A673 (cell line): ENCODE results near the gene MINK1.

Source experiments
- EZH2 ChIP-seq: fragments of 200-600 bp; sonication (generic); IDR thresholded peaks from 2 replicates; pipeline ENCODE4 v1.6.1; 2017; ENCODE audit warnings: borderline replicate concordance, low read depth, mild to moderate bottlenecking, mixed read lengths, antibody characterized with exemption, low read length; ENCODE audit not compliant: poor library complexity, severe bottlenecking
- TF ChIP-seq, protein P1 (sequence below): fragments of 300-800, 200-600 bp; sonication (generic); conservative IDR thresholded peaks from 2 replicates; pipeline ENCODE4 v1.5.1; 2017; ENCODE audit warnings: low read depth, mild to moderate bottlenecking, antibody characterized with exemption, low read length, moderate library complexity, mixed read lengths

DNA sequence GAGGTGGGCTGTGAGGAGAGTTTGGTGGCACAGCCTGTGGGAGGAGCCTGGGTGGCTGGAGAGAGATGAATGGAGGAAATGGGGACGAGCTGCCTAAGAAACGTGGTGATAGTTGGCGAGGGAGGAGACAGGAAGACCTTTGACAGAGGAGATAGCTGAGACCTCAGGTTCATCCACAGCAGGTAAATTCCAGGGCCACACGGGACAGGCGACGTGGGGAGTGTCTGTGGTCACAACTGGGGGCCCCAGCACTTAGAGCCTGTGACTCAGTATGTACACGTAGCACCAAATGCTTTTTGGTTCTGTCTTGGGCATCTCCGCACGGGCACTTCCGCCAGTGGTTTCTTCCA lies 7.7 kb downstream of the MINK1 start:
- TF ChIP-seq, protein P1, sequence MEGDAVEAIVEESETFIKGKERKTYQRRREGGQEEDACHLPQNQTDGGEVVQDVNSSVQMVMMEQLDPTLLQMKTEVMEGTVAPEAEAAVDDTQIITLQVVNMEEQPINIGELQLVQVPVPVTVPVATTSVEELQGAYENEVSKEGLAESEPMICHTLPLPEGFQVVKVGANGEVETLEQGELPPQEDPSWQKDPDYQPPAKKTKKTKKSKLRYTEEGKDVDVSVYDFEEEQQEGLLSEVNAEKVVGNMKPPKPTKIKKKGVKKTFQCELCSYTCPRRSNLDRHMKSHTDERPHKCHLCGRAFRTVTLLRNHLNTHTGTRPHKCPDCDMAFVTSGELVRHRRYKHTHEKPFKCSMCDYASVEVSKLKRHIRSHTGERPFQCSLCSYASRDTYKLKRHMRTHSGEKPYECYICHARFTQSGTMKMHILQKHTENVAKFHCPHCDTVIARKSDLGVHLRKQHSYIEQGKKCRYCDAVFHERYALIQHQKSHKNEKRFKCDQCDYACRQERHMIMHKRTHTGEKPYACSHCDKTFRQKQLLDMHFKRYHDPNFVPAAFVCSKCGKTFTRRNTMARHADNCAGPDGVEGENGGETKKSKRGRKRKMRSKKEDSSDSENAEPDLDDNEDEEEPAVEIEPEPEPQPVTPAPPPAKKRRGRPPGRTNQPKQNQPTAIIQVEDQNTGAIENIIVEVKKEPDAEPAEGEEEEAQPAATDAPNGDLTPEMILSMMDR = no peak
- TF ChIP-seq EZH2 = no peak
